ENCODE results near the gene C6orf58. TPM values are rescaled to one million over a fixed set of nuclear protein-coding genes. Genes with fewer than 3 reads are reported as not detected.

The C6orf58 gene
- polyA plus RNA-seq, 1 donor (not counting 4 experiments of a cell fraction or from before 2014, with no cell fraction given): not detected

GRCh38 chr6:127533736-127534135 is 43.2 kb upstream of the C6orf58 start:
- Histone ChIP-seq H3K9me3 (ENCODE audit: control insufficient read depth, low read depth, low read length) (no peaks in the 10 kb centered on the region), H3K27me3 (ENCODE audit: control insufficient read depth, extremely low read depth, insufficient read depth, low read length) (peaks cover 3% of the 10 kb centered on the region), H2AFZ (ENCODE audit: control insufficient read depth, low read length) (no peak overlapping the region), H3K79me2 (ENCODE audit: control insufficient read depth, insufficient read depth, low read length) (no peaks in the 10 kb centered on the region), H3K4me2 (ENCODE audit: control insufficient read depth, extremely low read depth, insufficient read depth, low read depth, low read length) (no peak overlapping the region), H3K27ac (ENCODE audit: control insufficient read depth, insufficient read depth, low read length) (no peak overlapping the region), H4K20me1 (ENCODE audit: control insufficient read depth, extremely low read depth, insufficient read depth, low read length) (no peaks in the 10 kb centered on the region), H3K4me3 (ENCODE audit: control insufficient read depth in 2 of 3, extremely low read depth in 1 of 3, insufficient read depth in 2 of 3, low read depth in 1 of 3, low read length in 3 of 3) (no peak overlapping the region), H3K36me3 (ENCODE audit: control insufficient read depth in 2 of 2, extremely low read depth in 1 of 2, insufficient read depth in 2 of 2, low read length in 2 of 2) (no peaks in the 10 kb centered on the region), H3K4me1 (ENCODE audit: control insufficient read depth, extremely low read depth, insufficient read depth, low read length) (no peaks in the 10 kb centered on the region), H3K9ac (ENCODE audit: control insufficient read depth, extremely low read depth, insufficient read depth, low read length) (no peak overlapping the region), H3K9me1 (ENCODE audit: control insufficient read depth, extremely low read depth, insufficient read depth, low read length) (no peaks in the 10 kb centered on the region)
- dilution Hi-C loops (cut with MboI; ENCODE audit: extremely low pct_ligation_motif_present, low sequenced_read_pairs): no loop called here
- DNase-seq (ENCODE audit: low read depth, low spot score) (no peak), FAIRE-seq (no peak)
- TF ChIP-seq CTCF (optimal IDR thresholded peaks at IDR 0.05 in 1 of 3, IDR thresholded peaks at IDR 0.05 in 1 of 3, conservative IDR thresholded peaks at IDR 0.05 in 1 of 3; ENCODE audit: extremely low read depth in 1 of 3, insufficient read depth in 2 of 3, low read length in 3 of 3) (no peak), EZH2 (IDR thresholded peaks at IDR 0.05; ENCODE audit: low read length) (no peak)

GRCh38 chr6:127538750-127539264 is 38.2 kb upstream of the C6orf58 start:
- H2AFZ ChIP-seq (ENCODE audit: control insufficient read depth, low read length): no peak overlapping the region
- H3K4me1 ChIP-seq (ENCODE audit: control insufficient read depth, extremely low read depth, insufficient read depth, low read length): no peaks in the 10 kb centered on the region
- dilution Hi-C loops (cut with MboI; ENCODE audit: extremely low pct_ligation_motif_present, low sequenced_read_pairs): no loop called here
- peaks cover 6% of the 10 kb centered on the region for H3K27me3 ChIP-seq (ENCODE audit: control insufficient read depth, extremely low read depth, insufficient read depth, low read length)
- H3K9ac ChIP-seq (ENCODE audit: control insufficient read depth, extremely low read depth, insufficient read depth, low read length): no peak overlapping the region
- DNase-seq (ENCODE audit: low read depth, low spot score) (no peak), FAIRE-seq (no peak)
- H3K79me2 ChIP-seq (ENCODE audit: control insufficient read depth, insufficient read depth, low read length): no peaks in the 10 kb centered on the region
- no peak overlapping the region for H3K4me2 ChIP-seq (ENCODE audit: control insufficient read depth, extremely low read depth, insufficient read depth, low read depth, low read length)
- H4K20me1 ChIP-seq (ENCODE audit: control insufficient read depth, extremely low read depth, insufficient read depth, low read length): no peaks in the 10 kb centered on the region
- no peak for TF ChIP-seq CTCF (optimal IDR thresholded peaks at IDR 0.05 in 1 of 3, IDR thresholded peaks at IDR 0.05 in 1 of 3, conservative IDR thresholded peaks at IDR 0.05 in 1 of 3; ENCODE audit: extremely low read depth in 1 of 3, insufficient read depth in 2 of 3, low read length in 3 of 3)
- TF ChIP-seq EZH2 (IDR thresholded peaks at IDR 0.05; ENCODE audit: low read length): no peak
- H3K27ac ChIP-seq (ENCODE audit: control insufficient read depth, insufficient read depth, low read length): no peak overlapping the region
- no peaks in the 10 kb centered on the region for H3K36me3 ChIP-seq (ENCODE audit: control insufficient read depth in 2 of 2, extremely low read depth in 1 of 2, insufficient read depth in 2 of 2, low read length in 2 of 2)
- H3K9me1 ChIP-seq (ENCODE audit: control insufficient read depth, extremely low read depth, insufficient read depth, low read length): no peaks in the 10 kb centered on the region
- H3K9me3 ChIP-seq (ENCODE audit: control insufficient read depth, low read depth, low read length): no peaks in the 10 kb centered on the region
- H3K4me3 ChIP-seq (ENCODE audit: control insufficient read depth in 2 of 3, extremely low read depth in 1 of 3, insufficient read depth in 2 of 3, low read depth in 1 of 3, low read length in 3 of 3): no peak overlapping the region
